Fibroblast of skin of scalp (primary cell): ENCODE measurements around the gene XIRP2.
"Not testable (repeated sequence)": the region's sequence is repeated elsewhere in the genome, so short reads cannot be mapped to it uniquely, and the experiment has no call there.

ENCODE experiments used
- DNase-seq: peaks from one replicate; pipeline ENCODE4 v3.0.0-alpha.2; 2013

The XIRP2 gene

DNA sequence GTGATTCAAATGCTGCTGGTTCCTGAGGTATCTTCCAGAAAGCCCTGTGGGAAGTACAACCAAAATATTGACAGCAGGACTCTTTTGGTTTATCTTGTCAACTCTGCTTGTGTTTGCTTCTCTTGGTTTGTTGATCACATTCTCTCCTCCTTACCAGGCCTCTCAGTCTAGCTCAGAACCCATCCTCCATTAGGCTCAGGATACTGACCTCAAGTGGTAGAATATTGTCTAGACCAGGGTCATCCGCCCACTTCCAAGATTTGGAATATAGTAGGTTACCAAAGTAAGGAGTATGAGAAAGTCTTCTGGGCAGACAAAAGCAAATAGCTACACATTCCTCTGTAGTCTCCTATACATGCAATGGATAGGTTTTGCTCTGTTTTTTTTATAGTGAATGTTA, 56.6 kb downstream of the XIRP2 start:
- DNase-seq: no peak

DNA sequence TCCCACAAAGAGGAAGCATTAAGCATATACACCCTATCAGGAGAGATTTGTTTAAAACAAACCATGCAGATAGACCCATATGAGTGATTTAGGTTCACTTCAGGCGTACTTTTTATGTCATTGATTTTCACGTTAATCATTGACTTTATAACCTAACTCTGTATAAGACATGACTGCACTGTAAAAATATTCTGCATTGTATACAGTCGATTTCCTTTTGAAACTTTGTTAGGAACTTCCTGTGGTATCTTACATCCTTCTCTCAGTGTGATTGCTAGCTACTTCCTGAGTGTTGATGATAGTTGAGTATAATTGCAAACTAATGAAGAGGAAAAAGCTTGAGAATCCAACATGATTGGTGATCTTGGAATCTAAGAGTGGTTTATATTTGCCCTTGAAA, 69.4 kb downstream of the XIRP2 start:
- no peak for DNase-seq

DNA sequence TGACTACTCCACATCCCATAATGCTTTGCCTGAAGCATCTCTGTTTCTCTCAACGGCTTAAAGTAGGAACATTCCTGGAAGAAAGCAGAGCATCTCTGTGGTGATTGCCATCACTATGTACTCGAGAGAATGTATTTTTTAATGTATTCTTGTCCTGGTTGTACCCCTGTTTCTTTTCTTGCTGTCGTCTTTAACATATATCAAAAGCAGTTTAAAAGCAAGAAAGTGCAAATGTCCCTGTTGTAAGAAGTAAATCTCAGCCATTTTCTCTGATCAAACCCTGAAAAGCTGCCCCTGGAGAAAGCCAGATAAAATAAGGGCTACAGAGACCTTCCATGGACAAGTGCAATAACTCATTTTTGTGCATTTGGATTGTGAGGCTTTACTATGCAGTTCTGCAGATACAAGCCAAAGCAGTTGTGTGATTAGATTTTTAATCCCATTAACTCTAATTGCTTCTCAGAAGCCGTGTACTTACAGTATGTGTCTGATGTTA, 70.8 kb downstream of the XIRP2 start:
- DNase-seq: no peak

DNA sequence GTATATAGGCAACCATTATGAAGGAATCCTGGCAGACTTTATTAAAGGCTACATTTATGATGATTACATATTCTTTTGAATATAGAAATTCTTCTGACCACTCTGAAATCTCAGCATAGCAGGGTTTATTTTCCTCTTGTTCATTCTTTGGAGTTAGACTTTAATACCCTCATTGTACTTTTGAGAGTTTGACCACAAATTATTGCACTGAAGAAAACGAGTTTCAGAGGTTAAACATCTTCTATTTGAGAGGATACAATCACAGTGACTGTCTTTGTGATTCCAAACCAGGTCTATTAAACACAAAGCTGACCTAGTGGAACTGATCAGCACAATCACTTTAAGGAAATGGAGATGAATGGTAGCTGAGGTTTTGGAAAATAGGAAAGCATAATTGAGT, 71.3 kb downstream of the XIRP2 start:
- no peak for DNase-seq

DNA sequence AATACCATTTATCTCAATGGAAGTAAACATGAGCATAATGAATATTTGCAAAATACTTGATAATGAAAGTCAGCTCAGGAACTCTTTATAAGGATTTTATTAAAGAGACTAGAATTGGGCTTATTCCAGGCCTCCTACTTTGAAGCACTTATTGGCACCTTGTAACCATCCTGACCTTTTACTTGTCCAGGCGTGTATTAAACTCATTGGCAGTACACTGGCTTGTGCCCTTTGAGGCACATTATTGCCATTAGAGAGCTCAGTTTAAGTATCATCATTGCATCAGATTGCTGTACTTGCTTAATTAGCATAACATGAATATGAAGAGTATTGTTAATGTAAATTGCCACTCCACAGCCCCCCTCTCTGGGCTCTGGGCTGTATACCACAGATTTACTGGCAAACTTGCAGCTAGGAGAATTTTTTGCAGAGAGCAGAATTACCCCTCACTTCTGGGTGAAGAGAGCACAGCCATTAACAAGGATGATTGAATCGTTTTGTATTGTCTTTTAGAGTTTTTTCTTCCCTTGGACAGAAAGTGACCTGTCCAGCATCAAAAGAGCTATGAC, 72.5 kb downstream of the XIRP2 start:
- no peak for DNase-seq

DNA sequence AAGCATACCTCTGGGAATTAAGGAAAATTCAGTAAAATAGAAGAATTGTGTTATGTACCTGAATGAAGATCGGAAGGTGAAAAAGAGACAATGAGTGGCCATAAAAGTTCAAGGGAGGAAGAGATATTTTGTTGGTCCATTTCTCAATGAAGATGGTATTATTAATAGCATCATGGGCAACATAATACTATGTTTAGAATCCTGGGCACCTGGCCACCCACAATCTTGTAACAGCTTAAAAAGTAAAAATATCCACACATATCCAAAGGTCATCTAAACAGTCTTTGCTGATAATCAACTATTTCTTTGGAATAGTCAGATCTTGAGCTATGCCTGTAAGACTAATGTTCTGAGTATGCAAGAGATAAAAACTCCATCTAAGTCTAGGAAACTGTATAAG, 73.7 kb downstream of the XIRP2 start:
- no peak for DNase-seq

DNA sequence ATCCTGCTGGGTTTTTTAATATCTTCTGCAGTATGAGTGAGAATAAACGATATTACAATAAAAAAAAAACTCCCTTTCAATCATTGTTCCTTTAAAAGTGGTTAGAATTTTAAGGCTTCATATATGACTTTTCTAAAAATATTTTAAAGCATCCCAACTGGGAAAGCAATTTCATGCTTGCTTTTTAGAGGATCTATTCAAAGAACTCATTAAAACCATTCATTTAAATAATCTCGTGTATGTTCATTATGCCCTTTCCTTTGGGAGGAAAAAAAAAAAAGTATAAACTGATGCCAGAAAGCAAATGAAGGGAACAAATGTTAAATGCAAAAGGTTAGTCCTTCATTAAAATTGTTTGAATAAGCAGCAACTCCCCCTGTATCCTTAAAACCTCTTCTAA, 81.2 kb downstream of the XIRP2 start:
- no peak for DNase-seq

DNA sequence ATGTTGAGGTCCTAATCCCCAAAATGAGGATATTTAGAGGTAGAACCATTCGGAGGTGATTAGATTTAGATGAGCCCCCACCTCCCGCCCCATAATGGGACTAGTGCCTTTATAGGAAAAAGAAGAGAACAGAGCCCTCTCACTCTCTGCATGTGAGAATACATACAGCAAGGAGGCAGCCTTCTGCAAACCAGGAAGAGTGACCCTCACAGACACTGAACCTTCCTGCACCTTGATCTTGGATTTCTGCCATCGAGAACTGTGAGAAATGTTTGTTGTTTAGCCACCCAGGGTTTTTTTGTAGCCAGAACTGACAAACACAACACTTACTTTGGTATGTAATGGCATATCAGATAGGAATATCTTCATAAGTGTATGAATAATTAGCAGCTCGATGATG, 83.7 kb downstream of the XIRP2 start:
- DNase-seq: no peak

DNA sequence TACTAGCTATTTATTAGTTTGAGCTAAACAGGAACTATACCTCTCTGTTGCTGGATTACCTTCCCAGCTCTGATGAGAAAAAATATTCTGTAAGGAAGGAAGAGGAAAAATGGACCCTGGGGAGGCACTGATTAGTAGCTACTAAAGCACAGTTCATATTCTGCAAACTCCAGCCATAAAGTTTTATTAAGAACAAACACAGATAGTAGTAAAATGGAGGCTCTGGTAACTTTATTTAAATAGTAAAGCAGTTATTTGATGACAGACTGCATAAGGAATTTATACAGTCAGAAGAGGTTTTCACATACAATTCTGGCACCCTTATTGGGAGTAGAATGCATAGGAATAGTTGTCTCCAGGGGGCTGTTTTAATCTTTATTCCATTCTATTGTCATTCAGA, 84.1 kb downstream of the XIRP2 start:
- DNase-seq: no peak

DNA sequence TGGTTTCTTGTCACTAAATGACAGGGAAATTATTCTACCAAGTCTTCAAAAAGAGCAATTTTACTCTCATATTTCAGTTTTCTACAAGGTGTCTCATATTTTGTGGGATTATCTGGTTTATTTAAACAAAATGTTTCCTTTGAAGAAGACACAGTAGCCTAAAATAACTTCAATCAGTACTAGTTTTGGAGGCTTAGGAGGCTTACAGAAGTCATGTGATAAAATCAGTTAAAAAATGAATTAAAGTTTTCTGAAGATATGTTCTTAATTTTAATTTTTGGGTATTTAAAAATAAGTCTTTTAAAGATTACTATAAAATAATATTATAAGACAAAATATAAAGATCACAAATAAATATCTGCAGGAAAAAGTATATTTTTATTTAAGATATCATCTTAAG, 95.9 kb downstream of the XIRP2 start:
- no peak for DNase-seq

DNA sequence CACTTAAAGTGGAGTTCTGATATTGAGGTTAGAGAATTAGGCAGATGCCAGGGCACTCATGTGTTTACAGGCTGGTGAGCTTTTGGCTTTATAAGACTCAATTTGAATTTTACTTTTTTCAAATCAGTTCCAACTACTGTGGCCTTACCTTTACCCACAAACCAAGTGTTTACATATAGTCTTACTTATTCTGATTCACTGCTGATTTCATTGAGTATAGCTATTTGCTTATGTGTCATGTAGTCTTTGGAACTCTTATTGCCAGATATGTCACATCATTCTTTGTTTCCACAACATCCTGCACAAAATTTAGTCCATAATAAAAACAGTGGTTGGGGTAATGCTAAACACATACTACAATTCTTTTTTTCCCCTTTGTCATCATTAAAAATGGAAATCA, 96.5 kb downstream of the XIRP2 start:
- no peak for DNase-seq

DNA sequence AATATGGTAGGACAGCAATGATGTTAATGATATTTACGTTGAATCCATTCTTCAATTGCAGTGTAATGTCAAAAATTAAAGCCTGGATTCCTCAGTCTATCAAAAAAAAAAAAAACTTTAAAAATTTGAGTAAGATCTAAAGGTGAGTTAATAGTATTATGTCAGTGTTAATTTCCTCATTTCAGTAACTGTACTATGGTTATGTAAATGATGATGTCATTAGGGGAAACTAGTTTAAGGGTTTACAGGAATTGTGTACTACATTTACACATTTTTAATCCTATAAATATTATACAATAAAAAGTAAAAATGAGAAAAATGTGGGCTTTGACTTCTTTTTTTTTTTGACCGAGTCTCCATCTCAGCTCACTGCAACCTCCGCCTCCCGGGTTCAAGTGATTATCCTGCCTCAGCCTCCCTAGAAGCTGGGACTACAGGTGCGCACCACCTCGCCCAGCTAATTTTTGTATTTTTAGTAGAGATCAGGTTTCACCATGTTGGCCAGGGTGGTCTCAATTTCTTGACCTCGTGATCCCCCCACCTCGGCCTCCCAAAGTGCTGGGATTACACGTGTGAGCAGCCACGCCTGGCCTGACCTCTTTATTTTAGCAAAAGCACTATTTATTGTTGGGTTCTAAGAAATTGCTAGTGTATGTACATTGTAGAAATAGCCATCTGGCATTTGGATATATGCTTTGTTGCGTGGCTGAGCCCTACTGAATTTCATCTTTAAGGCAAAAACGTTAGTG, 106.5 kb downstream of the XIRP2 start:
- no peak for DNase-seq

DNA sequence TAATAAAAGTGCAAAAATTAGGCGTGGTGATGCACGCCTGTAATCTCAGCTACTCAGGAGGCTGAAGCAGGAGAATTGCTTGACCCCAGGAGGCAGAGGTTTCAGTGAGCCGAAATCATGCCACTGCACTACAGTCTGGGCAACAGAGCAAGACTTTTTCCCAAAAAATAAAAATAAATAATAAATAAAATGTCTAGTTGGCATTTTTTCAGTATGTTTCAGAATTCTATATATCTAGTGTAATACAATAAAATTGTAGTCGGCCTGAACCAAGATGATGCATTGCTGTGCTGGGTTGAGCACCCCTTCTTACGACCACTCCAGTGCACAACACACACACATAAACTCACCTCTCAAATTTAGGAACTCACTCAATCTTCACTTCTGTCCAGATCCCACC, 108.2 kb downstream of the XIRP2 start:
- DNase-seq: no peak

DNA sequence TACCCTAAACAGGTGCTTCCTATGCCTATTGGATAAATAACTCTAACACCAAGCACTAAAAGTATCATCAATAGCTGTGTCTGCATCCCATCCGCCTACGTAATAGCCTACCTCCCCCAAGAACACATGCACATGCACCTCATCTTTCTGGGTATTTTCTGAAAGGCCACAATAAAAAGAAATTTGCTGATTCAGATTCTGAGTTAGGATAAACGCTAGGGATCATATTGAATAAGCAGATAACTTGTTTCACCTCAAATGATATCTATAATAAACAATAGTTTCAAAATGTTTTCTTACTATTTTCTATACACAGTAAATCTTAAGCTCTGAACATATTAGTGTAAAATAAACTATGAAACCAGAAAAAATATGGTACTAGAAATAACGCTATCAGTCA, 112.9 kb downstream of the XIRP2 start:
- DNase-seq: no peak

DNA sequence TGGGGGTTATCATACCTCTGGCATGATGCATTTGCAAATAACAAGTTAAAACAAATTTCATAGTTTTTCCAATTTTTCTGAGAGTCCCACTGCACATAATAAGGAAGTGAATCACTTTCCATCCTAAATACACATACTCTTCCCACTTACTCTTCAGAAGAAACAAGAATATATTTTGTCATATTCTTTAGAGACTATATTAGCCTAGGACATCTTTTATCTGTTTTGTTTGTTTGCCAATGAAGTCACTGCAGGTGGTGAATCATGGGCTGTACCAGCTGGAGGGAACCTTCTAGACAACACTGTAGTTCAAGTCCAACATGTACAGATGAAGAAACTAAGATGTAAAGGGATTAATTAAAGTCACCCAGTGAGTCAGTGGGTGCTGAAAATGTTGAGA, 116.8 kb downstream of the XIRP2 start:
- DNase-seq: no peak

DNA sequence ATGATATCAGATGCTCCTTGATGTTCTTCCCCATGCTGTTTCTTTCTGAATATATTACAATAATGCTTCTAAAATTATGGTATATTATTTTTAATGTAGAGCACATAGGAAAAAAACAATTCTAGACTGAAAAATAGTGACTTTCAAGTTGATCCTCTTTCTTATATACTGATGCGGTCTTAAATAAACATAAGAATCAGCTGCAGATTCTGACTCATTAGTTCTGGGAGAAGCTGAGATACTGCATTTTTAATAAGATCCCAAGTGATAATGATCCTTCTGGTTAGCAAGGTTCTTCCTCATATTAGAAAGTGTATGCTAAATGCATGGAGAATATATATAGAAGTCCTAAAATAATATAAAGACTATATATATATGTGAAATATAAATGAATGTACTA, 124.9 kb downstream of the XIRP2 start:
- no peak for DNase-seq

DNA sequence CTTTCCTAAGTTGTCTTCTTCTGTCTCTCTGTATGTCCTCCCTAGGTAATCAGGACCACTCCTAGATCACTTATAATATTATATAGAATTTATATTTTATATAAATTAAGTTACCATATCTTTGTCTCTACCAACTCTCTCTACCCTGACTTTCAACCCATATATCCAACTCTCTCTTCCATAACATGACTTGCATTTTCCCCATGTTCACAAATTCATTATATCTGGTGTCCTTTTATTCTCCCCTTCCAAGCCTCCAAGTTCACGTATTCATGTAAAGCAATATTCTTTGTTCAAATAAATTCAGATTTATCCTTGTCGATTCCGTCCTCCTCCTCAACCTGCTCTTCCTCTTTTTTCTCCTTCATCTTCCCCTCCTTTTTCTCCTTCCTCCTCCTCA, 127.5 kb downstream of the XIRP2 start:
- DNase-seq: no peak

DNA sequence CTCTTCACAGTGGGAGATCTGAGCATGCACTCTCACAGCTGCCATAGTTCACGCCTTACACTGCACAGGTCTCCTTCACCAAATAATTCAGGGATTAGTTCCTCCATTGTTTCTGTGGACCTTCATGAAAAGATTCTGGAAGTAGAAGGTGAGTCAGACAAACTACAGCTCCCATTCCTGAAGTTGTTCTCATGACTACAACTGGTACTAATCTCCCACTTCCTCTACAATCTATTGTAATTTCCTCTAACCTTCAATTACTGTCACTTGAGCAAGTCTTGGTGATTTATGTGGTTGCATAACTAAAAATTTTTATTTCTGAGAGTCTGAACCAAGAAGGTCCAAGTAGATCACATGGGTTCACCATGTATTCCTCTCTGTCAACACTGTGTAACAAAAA, 128.7 kb downstream of the XIRP2 start:
- no peak for DNase-seq

DNA sequence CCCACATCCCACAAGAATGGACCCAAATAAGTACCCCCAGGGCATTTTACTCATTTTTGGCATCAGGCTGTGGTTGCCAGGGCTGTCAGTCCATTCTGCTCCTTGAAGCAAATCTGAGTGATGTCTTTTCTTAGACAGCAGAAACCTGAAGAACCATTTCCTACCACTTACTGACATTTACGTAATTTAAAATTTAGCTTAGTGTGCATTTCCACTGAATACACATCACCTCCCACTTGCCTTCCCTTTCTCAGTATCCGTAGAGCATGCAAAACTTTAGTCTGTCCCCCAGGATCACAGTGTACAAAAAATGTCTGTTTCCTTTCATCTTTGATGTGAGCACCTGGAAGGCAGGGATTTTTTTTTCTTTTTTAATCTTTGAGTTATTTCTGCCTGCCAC, 130.3 kb downstream of the XIRP2 start:
- no peak for DNase-seq

DNA sequence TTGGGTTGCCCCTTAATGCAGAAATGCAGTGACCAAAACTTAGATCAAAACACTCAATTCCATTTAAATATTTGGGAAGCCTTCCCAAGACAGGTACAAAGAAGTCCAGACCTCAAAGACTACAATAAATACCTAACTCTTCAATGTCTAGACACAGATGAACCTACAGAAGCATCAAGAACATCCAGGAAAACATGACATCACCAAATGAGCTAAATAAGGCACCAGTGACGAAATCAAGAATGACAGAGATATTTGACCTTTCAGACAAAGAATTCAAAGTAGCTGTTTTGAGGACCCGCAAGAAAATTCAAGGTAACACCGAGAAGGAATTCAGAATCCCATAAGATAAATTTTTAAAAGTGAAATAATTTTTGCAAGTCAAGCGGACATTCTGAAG, 140.2 kb downstream of the XIRP2 start:
- DNase-seq: no peak

DNA sequence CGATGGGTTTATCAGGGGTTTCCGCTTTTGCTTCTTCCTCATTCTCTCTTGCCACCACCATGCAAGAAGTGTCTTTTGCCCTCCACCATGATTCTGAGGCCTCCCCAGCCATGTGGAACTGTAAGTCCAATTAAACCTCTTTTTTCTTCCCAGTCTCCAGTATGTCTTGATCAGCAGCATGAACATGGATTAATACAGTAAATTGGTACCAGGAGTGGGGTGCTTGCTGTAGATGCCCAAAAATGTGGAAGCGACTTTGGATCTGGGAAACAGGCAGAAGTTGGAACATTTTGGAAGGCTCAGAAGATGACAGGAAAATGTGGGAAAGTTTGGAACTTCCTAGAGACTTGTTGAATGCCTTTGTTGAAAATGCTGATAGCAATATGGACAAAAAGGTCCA, 146.7 kb downstream of the XIRP2 start:
- DNase-seq: not testable (repeated sequence)

DNA sequence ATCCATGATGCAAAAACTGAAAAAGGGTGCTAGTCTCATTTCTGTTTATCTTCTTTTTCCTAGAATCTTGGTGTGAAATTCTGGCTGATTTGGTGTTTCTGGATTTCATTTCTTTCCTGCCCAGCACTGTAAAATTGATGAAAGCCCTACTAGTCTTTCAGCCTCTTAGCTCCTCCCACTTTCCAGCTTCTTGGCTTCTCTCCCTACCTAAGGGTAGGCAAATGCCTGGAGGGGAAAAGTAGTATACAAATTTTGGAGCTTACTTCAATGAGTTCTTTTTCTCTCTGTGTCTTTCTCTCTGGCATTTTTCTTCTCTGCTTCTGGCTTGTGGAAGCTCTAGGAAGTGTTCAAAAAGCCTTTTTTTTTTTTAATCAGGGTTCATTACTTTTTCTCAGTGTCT, 160.5 kb downstream of the XIRP2 start:
- DNase-seq: no peak

DNA sequence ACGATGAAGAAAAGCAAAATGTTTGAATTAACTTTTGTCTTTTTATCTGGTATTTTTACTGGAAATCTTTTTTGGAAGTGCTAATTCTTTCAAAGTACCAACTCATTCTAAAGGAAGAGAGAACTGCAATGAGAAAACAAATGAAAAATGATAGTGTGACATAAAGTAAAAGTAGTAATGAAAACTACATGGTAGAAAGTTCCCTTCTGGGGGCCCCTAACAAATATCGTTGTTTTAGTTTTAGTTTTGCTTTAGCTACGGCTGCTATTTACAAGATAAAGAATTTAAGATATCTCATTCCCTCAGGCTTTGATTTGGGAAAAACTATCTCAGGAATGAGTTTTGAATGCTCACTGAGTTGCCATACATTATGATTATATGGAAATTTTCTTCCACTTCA, 161.4 kb downstream of the XIRP2 start:
- no peak for DNase-seq

DNA sequence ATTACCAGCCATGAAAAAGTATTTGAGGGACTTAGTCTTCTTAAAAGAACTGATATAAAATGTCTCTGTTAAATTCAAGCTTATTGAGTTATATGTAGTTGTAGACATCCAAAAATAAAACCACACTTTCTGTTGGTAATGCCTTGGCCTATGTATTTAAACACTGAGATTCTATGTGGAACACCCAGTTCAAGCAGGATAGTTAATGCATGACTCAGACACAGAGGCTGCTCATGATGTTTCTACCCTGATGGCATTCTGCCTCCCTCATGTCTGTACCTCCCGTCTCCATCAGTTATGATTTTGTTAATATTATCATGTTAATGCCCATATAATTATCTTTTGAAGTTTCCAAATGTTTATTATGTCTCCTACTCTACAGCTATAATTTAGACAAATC, 164.5 kb downstream of the XIRP2 start:
- DNase-seq: no peak

DNA sequence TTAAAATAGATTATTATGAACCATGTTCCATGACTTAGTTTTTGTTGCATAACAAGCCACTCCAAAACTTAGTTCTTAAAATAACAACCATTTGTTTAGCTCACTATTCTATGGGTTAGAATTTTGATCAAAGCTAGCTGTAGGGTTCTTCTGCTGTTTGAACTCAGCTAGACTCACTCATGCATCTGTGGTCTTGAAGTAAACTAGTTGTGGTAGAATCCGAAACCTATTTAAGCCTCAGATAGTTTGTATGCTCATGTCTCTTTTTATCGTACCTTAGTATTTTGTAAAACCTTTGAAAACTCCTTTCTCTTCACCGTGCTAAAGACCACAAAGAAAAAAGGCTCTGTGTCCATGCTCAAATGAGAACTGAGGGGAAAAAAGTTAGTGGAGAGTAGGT, 166.6 kb downstream of the XIRP2 start:
- no peak for DNase-seq
